Neural cell (in vitro differentiated cells): ENCODE results near the gene CD177. TPM values are rescaled to one million over a fixed set of nuclear protein-coding genes. Genes with fewer than 3 reads are reported as not detected.

Source experiments
- H2AFZ ChIP-seq: fragments of 200-600, 300-800 bp; sonication (generic), shearing (Covaris generic); 2 replicates; pipeline ENCODE4 v1.6.0; 2014; ENCODE audit warnings: low read depth, mild to moderate bottlenecking, antibody characterized with exemption, low read length, moderate library complexity
- H3F3A ChIP-seq: fragments of 200-600 bp; shearing (Covaris generic); 2 replicates; pipeline ENCODE4 v1.6.1; 2016; ENCODE audit warnings: mild to moderate bottlenecking, moderate library complexity, mixed read lengths, antibody characterized with exemption, low read length; ENCODE audit not compliant: insufficient read depth, poor library complexity, severe bottlenecking
- H3K27ac ChIP-seq: fragments of 200-600, 300-800 bp; sonication (generic), shearing (Covaris generic); 2 replicates; pipeline ENCODE4 v1.5.1; 2014; ENCODE audit warnings: mild to moderate bottlenecking, low read length, moderate library complexity
- H3K27me3 ChIP-seq: fragments of 300-800, 200-600 bp; sonication (generic), shearing (Covaris generic); 2 replicates; pipeline ENCODE4 v1.6.0; 2014; ENCODE audit warnings: mild to moderate bottlenecking, low read depth, low read length, moderate library complexity; ENCODE audit not compliant: insufficient read depth
- H3K36me3 ChIP-seq: fragments of 300-800, 200-600 bp; sonication (generic), shearing (Covaris generic); 2 replicates; pipeline ENCODE4 v1.5.1; 2014; ENCODE audit warnings: mild to moderate bottlenecking, antibody characterized with exemption, low read length, moderate library complexity; ENCODE audit not compliant: insufficient read depth
- H3K4me2 ChIP-seq: fragments of 300-800, 200-600 bp; sonication (generic), shearing (Covaris generic); 2 replicates; pipeline ENCODE4 v1.6.0; 2014; ENCODE audit warnings: mild to moderate bottlenecking, low read length
- H3K4me3 ChIP-seq: fragments of 300-800, 200-600 bp; sonication (generic), shearing (Covaris generic); 2 replicates; pipeline ENCODE4 v1.5.1; 2014; ENCODE audit warnings: mild to moderate bottlenecking, low read length, moderate library complexity
- H3K79me2 ChIP-seq: fragments of 200-600 bp; shearing (Covaris generic); replicated peaks from 2 replicates; pipeline ENCODE4 v1.6.0; 2014; ENCODE audit warnings: mild to moderate bottlenecking, low read length, moderate library complexity; ENCODE audit not compliant: insufficient read depth
- H3K9ac ChIP-seq: fragments of 300-800, 200-600 bp; sonication (generic), shearing (Covaris generic); 2 replicates; pipeline ENCODE4 v1.6.1; 2016; ENCODE audit warnings: mild to moderate bottlenecking, low read length, mixed read lengths
- H3K9me2 ChIP-seq: fragments of 200-600 bp; shearing (Covaris generic); 2 replicates; pipeline ENCODE4 v1.6.1; 2016; ENCODE audit warnings: mild to moderate bottlenecking, low read length, mixed read lengths; ENCODE audit not compliant: insufficient read depth
- H3K9me3 ChIP-seq: fragments of 200-600, 300-800 bp; sonication (generic), shearing (Covaris generic); 2 replicates; pipeline ENCODE4 v1.6.1; 2016; ENCODE audit warnings: mild to moderate bottlenecking, mixed run types, low read length, moderate library complexity, mixed read lengths
- H4K20me1 ChIP-seq: fragments of 200-600 bp; shearing (Covaris generic); 2 replicates; pipeline ENCODE4 v1.6.1; 2016; ENCODE audit warnings: mild to moderate bottlenecking, mixed run types; ENCODE audit not compliant: insufficient read depth
- CTCF ChIP-seq: fragments of 450-650 bp; IDR thresholded peaks from 2 replicates; pipeline ENCODE4 v1.5.1; 2014; ENCODE audit warnings: antibody characterized with exemption, mild to moderate bottlenecking, moderate library complexity; ENCODE audit not compliant: poor library complexity, severe bottlenecking
- EP300 ChIP-seq: fragments of 450-650 bp; conservative IDR thresholded peaks from 2 replicates; pipeline ENCODE4 v1.6.1; 2014; ENCODE audit warnings: antibody characterized with exemption, mild to moderate bottlenecking, moderate library complexity; ENCODE audit not compliant: poor library complexity, severe bottlenecking
- EZH2 ChIP-seq: fragments of 200-600, 300-800 bp; shearing (Covaris generic), sonication (generic); IDR thresholded peaks from 2 replicates; pipeline ENCODE4 v1.6.1; 2014; ENCODE audit warnings: antibody characterized with exemption, low read length, borderline replicate concordance, mild to moderate bottlenecking; ENCODE audit not compliant: insufficient read depth, poor library complexity, severe bottlenecking
- MXI1 ChIP-seq: fragments of 450-650 bp; conservative IDR thresholded peaks from 2 replicates; pipeline ENCODE4 v1.6.1; 2014; ENCODE audit warnings: antibody characterized with exemption, mild to moderate bottlenecking; ENCODE audit not compliant: poor library complexity, severe bottlenecking
- POLR2AphosphoS5 ChIP-seq: IDR thresholded peaks from 2 replicates; pipeline ENCODE4 v1.6.1; 2012
- RAD21 ChIP-seq: fragments of 450-650 bp; conservative IDR thresholded peaks from 2 replicates; pipeline ENCODE4 v1.6.1; 2014; ENCODE audit warnings: antibody characterized with exemption, mild to moderate bottlenecking, moderate library complexity
- REST ChIP-seq: IDR thresholded peaks from 2 replicates; pipeline ENCODE4 v1.6.1; 2012; ENCODE audit warnings: borderline replicate concordance
- SMC3 ChIP-seq: fragments of 450-650 bp; conservative IDR thresholded peaks from 2 replicates; pipeline ENCODE4 v1.6.1; 2014; ENCODE audit warnings: antibody characterized with exemption, mild to moderate bottlenecking, moderate library complexity; ENCODE audit not compliant: poor library complexity
- TAF1 ChIP-seq: IDR thresholded peaks from 2 replicates; pipeline ENCODE4 v1.6.1; 2012; ENCODE audit warnings: low read depth
- polyA plus RNA-seq: library from polyadenylated mRNA; depleted of rRNA; stranded (reverse); fragments of >200 nt; gene quantifications from 2 replicates; pipeline ENCODE4 v1.2.3, GENCODE V29; 2014

Gene CD177
- polyA plus RNA-seq, 1 donor from 2014 or later = not detected

DNA sequence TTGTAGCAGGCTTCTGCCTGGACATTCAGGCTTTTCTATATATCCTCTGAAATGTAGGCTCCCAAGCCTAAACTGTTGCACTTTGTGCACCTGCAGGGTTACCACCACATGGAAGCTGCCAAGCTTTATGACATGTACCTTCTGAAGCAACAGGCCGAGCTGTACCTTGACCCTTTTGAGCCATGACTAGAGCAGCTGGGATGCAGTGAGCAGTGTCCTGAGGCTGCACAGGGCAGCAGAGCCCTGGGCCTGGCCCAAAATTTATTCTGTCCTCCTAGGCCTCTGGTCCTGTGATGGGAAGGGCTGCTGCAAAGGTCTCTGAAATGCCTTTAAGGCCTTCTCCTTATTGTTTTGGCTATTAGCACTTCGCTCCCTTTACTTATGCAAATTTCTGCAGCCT is 23.5 kb upstream of the CD177 start:
- no peaks in the 10 kb centered on the region for H4K20me1 ChIP-seq
- H2AFZ ChIP-seq = no peak overlapping the region
- H3K4me3 ChIP-seq = no peak overlapping the region
- H3K27me3 ChIP-seq = no peaks in the 10 kb centered on the region
- H3K9me2 ChIP-seq = no peaks in the 10 kb centered on the region
- no peaks in the 10 kb centered on the region for H3K36me3 ChIP-seq
- no peak overlapping the region for H3K27ac ChIP-seq
- H3K4me2 ChIP-seq = no peak overlapping the region
- no peaks in the 10 kb centered on the region for H3F3A ChIP-seq
- H3K9me3 ChIP-seq = no peaks in the 10 kb centered on the region
- H3K9ac ChIP-seq = no peak overlapping the region
- TF ChIP-seq CTCF (no peak), POLR2AphosphoS5 (no peak), MXI1 (no peak), TAF1 (no peak), SMC3 (no peak), EP300 (no peak), REST (no peak), EZH2 (no peak), RAD21 (no peak)
- no peaks in the 10 kb centered on the region for H3K79me2 ChIP-seq

DNA sequence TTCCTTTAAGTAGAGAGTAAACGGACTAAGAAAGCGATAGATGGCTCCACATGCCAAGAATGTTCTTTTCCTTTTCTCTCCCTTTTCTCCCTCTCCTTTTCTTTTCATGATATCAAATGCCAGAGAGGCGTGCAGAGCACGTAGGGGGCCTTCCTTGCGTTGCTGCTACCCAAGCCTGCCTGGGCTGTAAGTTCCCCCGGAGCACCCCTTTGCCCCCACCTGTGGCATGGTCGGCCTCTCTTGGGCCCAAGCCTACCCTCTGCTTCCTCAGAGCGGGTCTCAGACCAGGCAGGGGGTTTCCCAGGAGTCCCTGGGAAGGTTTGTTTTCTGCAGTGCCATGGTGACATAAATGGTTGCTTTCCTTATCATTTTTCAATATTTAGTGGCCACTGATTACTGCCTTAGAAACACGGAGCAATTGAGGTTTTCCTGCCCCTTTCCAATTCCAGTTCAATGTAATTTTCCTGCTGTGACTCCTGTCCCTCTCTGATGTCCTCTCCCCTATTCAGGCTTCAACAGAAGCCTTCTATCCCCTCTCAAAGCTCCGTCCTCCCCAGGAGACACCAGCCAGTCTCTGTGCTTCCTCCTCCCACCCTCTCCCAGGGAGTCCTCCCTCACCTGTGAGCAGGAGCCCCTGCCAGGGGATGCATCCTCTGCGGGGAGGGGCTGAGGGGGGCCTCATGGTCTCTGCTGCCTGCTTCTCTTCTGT is 22.6 kb upstream of the CD177 start:
- Histone ChIP-seq H2AFZ (no peak overlapping the region), H3K9me2 (no peaks in the 10 kb centered on the region)

More for the DNA sequence above, 22.6 kb upstream of the CD177 start:
- Histone ChIP-seq H3K79me2 (no peaks in the 10 kb centered on the region), H3F3A (no peaks in the 10 kb centered on the region), H3K27ac (no peak overlapping the region), H3K9ac (no peak overlapping the region), H3K4me2 (no peak overlapping the region), H4K20me1 (no peaks in the 10 kb centered on the region), H3K36me3 (no peaks in the 10 kb centered on the region), H3K27me3 (no peaks in the 10 kb centered on the region), H3K4me3 (no peak overlapping the region), H3K9me3 (no peaks in the 10 kb centered on the region)
- TF ChIP-seq MXI1 = no peak
- no peak for TF ChIP-seq CTCF
- TF ChIP-seq RAD21 = no peak
